Measurements from ENCODE around the gene SHISA2.

The SHISA2 gene

DNA sequence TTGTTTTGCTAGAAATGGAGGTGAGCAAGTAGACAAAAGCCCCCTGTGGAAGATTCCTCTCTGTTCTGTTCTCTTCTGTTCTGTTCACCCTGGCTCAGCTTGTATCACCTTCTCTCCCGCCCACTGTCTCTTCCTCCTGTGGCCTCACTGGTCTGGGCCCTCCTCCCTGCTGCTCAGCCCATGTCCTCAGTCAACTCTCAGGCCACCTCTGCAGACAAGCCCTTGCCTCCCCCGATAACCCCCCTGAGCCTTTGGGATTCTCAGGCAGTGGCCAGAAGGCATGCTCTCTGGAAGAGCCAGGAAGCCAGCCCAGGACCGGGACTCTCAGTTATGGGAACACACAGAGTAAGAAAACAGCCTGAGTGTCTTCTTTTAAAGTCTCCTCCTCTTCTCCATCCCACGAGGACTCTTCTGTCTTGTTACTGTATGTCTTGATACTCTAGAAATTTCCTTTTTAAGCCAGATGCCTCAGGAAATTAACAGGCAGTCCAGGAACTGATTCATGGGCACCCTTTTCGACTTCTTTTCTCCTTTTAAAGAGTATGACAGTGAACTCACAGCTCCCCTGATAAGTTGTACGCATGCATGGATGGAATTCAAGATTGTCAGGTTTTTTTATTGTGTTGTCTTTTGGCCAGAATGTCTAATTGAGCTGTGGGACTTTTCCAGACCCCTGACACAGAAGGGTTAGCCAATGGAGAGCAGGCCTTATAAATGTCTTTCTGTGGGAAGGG is 33.7 kb downstream of the SHISA2 start:
- H3K27me3 ChIP-seq (replicated peaks; ENCODE audit: insufficient read depth, low read length), result no peaks in the 10 kb centered on the region
- H3K9me2 ChIP-seq (replicated peaks; ENCODE audit: insufficient read depth, low read length), result no peaks in the 10 kb centered on the region
- no peaks in the 10 kb centered on the region for H3K9me3 ChIP-seq (replicated peaks; ENCODE audit: insufficient read depth, low read length)
- H3K9ac ChIP-seq (ENCODE audit: low read length), result no peak overlapping the region
- DNase-seq, result no peak
- no peaks in the 10 kb centered on the region for H3K79me2 ChIP-seq (ENCODE audit: low read length)
- no peak for TF ChIP-seq EZH2 (optimal IDR thresholded peaks at IDR 0.05; ENCODE audit: low read depth, low read length)
- TF ChIP-seq EZH2phosphoT487 (IDR thresholded peaks at IDR 0.05; ENCODE audit: low read length), result no peak
- TF ChIP-seq, protein P1, sequence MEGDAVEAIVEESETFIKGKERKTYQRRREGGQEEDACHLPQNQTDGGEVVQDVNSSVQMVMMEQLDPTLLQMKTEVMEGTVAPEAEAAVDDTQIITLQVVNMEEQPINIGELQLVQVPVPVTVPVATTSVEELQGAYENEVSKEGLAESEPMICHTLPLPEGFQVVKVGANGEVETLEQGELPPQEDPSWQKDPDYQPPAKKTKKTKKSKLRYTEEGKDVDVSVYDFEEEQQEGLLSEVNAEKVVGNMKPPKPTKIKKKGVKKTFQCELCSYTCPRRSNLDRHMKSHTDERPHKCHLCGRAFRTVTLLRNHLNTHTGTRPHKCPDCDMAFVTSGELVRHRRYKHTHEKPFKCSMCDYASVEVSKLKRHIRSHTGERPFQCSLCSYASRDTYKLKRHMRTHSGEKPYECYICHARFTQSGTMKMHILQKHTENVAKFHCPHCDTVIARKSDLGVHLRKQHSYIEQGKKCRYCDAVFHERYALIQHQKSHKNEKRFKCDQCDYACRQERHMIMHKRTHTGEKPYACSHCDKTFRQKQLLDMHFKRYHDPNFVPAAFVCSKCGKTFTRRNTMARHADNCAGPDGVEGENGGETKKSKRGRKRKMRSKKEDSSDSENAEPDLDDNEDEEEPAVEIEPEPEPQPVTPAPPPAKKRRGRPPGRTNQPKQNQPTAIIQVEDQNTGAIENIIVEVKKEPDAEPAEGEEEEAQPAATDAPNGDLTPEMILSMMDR (IDR thresholded peaks at IDR 0.05; ENCODE audit: low read length), result no peak
- H3F3A ChIP-seq (ENCODE audit: insufficient read depth, low read length), result no peaks in the 10 kb centered on the region
- H2AFZ ChIP-seq (ENCODE audit: low read length), result no peak overlapping the region
- H3K4me3 ChIP-seq (ENCODE audit: low read length), result no peak overlapping the region
- no peak overlapping the region for H3K27ac ChIP-seq (ENCODE audit: low read length)
- no peak overlapping the region for H3K4me2 ChIP-seq (ENCODE audit: low read depth, low read length)
- H3K4me1 ChIP-seq (ENCODE audit: low read length), result no peaks in the 10 kb centered on the region
- H3K36me3 ChIP-seq (replicated peaks; ENCODE audit: insufficient read depth, low read length), result no peaks in the 10 kb centered on the region
- H4K20me1 ChIP-seq (ENCODE audit: insufficient read depth, low read length), result no peaks in the 10 kb centered on the region

GRCh38 chr13:26017196-26017921 is 34.5 kb downstream of the SHISA2 start:
- no peak overlapping the region for H3K4me2 ChIP-seq (ENCODE audit: low read depth, low read length)
- no peak for DNase-seq
- no peaks in the 10 kb centered on the region for H3K36me3 ChIP-seq (replicated peaks; ENCODE audit: insufficient read depth, low read length)
- H3K9ac ChIP-seq (ENCODE audit: low read length), result no peak overlapping the region
- no peak overlapping the region for H3K4me3 ChIP-seq (ENCODE audit: low read length)
- H3K27me3 ChIP-seq (replicated peaks; ENCODE audit: insufficient read depth, low read length), result no peaks in the 10 kb centered on the region
- H3K4me1 ChIP-seq (ENCODE audit: low read length), result no peaks in the 10 kb centered on the region
- no peaks in the 10 kb centered on the region for H3F3A ChIP-seq (ENCODE audit: insufficient read depth, low read length)
- no peaks in the 10 kb centered on the region for H3K9me3 ChIP-seq (replicated peaks; ENCODE audit: insufficient read depth, low read length)
- H2AFZ ChIP-seq (ENCODE audit: low read length), result no peak overlapping the region
- no peak for TF ChIP-seq EZH2phosphoT487 (IDR thresholded peaks at IDR 0.05; ENCODE audit: low read length)
- no peak for TF ChIP-seq EZH2 (optimal IDR thresholded peaks at IDR 0.05; ENCODE audit: low read depth, low read length)
- TF ChIP-seq, protein P1 (IDR thresholded peaks at IDR 0.05; ENCODE audit: low read length), result no peak
- no peak overlapping the region for H3K27ac ChIP-seq (ENCODE audit: low read length)
- H4K20me1 ChIP-seq (ENCODE audit: insufficient read depth, low read length), result no peaks in the 10 kb centered on the region
- H3K9me2 ChIP-seq (replicated peaks; ENCODE audit: insufficient read depth, low read length), result no peaks in the 10 kb centered on the region
- H3K79me2 ChIP-seq (ENCODE audit: low read length), result no peaks in the 10 kb centered on the region

GRCh38 chr13:26016189-26016588 is 35.6 kb downstream of the SHISA2 start:
- H3K79me2 ChIP-seq (ENCODE audit: low read length), result no peaks in the 10 kb centered on the region
- no peak overlapping the region for H2AFZ ChIP-seq (ENCODE audit: low read length)
- H3K27me3 ChIP-seq (replicated peaks; ENCODE audit: insufficient read depth, low read length), result no peaks in the 10 kb centered on the region
- no peaks in the 10 kb centered on the region for H4K20me1 ChIP-seq (ENCODE audit: insufficient read depth, low read length)
- no peaks in the 10 kb centered on the region for H3K36me3 ChIP-seq (replicated peaks; ENCODE audit: insufficient read depth, low read length)
- no peaks in the 10 kb centered on the region for H3K9me3 ChIP-seq (replicated peaks; ENCODE audit: insufficient read depth, low read length)
- no peak overlapping the region for H3K4me3 ChIP-seq (ENCODE audit: low read length)
- H3F3A ChIP-seq (ENCODE audit: insufficient read depth, low read length), result no peaks in the 10 kb centered on the region
- H3K9me2 ChIP-seq (replicated peaks; ENCODE audit: insufficient read depth, low read length), result no peaks in the 10 kb centered on the region
- H3K9ac ChIP-seq (ENCODE audit: low read length), result no peak overlapping the region
- no peak overlapping the region for H3K27ac ChIP-seq (ENCODE audit: low read length)
- no peak for TF ChIP-seq EZH2phosphoT487 (IDR thresholded peaks at IDR 0.05; ENCODE audit: low read length)
- DNase-seq, result no peak
- H3K4me2 ChIP-seq (ENCODE audit: low read depth, low read length), result no peak overlapping the region
- no peaks in the 10 kb centered on the region for H3K4me1 ChIP-seq (ENCODE audit: low read length)
